AG10803 (cell line): ENCODE data around the gene COL4A1.

Experiments
- DNase-seq: peaks from one replicate; pipeline ENCODE4 v3.0.0; 2010; ENCODE audit warnings: low read depth
- H3K4me3 ChIP-seq: 2 replicates; pipeline ENCODE4 v1.5.1; 2011; ENCODE audit warnings: mild to moderate bottlenecking, low read length, control low read depth
- CTCF ChIP-seq: conservative IDR thresholded peaks from 2 replicates; pipeline ENCODE4 v1.5.1; 2011; ENCODE audit warnings: mild to moderate bottlenecking, low read length, control low read depth, inconsistent platforms

COL4A1 gene

DNA sequence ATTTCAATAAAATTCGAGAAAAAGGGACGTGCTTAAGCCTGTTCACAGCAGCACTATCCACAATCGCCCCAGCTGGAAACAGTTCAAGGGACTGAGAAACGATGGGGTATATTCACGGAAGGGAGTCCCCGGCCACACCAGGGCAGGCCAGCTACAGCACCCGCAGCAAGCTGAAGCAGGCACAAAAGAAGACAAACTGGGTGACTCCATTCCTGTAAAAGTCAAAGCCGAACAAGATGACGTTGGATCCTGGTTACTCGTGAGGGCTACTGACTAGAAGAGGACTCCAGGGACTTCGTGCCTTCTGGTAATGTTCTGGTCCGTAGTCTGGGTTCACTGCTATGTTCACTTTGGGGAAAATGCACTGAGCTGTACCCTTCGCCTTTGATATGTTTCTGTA lies 57.6 kb downstream of the COL4A1 start:
- DNase-seq: no peak
- no peak for TF ChIP-seq CTCF
- no peak overlapping the region for H3K4me3 ChIP-seq

GRCh38 chr13:110248449-110249143 lies 58.4 kb downstream of the COL4A1 start:
- no peak for TF ChIP-seq CTCF
- no peak overlapping the region for H3K4me3 ChIP-seq
- no peak for DNase-seq

DNA sequence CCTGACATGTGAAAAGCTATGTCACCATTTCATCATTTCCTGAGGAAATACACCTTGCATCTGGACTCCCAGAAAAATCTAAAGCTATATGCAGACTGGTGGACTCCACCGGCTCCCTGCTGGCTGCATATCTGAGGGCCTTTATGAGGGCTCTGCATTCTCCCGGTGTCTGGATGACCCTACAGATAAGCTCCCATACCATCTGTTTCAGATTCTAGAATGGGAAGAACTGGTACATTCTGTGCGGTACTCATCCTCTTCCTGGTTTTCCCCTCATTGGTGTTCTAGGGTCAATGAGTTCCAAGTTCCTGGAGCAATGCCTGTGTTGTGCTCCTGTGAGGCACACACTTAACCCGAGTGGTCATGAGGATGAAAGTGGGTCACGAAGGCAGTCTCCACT lies 60.4 kb downstream of the COL4A1 start:
- H3K4me3 ChIP-seq: no peak overlapping the region
- no peak for DNase-seq
- no peak for TF ChIP-seq CTCF

DNA sequence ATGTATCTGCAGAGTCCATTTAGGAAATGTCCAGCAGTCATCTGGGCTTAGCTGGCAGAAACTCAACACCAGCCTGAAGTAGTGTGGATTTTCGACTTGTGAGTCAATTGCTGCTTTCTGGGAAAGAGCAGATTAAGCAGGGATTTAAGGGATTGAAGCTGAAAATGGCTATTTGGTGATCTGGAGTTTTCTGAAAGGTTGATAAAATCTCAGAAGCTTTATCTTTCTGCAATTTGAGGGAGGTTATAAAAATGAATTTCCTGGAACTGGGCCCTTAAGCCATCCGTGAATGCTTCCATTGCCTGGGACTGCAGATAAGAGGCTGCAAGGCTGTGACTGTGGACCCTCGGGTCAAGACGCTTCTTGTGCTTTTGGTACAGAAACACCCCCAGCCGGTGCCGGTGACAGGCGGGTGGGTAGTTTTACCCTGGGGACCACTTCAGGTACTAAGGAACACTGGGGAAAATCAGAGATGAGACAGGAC lies 61.5 kb downstream of the COL4A1 start:
- TF ChIP-seq CTCF: no peak
- H3K4me3 ChIP-seq: no peak overlapping the region
- peak; percentile 75 for DNase-seq

DNA sequence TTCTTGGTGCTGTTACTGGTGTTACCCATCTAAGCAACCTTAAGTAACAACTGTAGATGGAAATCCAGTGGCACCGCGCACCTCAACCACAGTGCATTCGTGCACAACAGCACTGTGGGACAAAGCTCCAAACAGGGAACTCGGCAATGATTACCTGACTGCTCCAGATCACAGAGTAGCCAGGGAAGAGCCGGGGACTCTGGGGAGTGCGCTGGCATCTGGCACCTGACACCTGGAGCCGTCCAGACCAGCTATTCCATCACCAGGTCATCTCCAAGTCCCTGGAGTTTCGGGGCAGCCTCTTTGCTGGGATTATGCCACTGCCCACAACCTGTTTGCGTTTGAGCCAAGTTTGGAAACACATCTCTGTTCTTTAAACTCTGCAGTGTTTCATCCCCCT lies 62.0 kb downstream of the COL4A1 start:
- no peak for DNase-seq
- no peak for TF ChIP-seq CTCF

DNA sequence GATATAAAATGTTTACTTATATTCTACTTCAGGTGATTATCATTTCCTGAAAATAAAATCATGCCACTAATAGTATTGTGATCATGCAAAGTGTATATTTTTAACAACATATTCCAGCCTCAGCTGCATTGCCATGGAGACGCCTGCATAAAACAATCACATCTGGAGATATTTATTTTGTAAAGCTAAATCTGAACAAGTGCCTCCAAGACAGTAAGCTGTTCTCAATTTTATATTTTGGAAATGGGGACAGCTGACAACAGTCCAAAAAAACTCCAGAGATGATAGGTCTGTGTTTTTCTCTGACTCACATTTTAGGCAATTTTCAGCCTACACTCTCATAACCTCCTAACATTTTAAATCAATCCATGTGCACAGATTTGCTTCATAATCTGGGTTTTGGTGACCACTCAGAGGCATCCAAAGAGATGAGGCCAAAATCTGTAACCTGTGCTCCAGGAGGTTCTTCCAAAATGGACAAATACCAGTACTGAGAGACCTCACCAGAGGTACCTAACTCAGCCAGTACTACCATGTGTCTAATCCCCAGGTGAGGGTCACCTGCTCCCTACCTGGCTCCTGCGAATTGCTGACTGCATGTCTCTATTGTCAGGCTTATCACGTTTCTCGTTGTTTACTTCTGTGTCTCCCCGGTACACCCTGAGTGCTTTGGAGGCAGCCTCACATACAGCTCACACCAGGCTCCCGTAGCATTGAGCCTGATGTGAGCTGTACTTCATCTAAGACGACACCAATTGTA lies 62.7 kb downstream of the COL4A1 start:
- H3K4me3 ChIP-seq: no peak overlapping the region
- peak; percentile 95 for DNase-seq
- no peak for TF ChIP-seq CTCF

More for the DNA sequence above, 62.0 kb downstream of the COL4A1 start:
- no peak overlapping the region for H3K4me3 ChIP-seq

GRCh38 chr13:110242615-110243014 lies 64.3 kb downstream of the COL4A1 start:
- H3K4me3 ChIP-seq: no peak overlapping the region
- no peak for DNase-seq
- no peak for TF ChIP-seq CTCF
